ENCODE measurements around the gene PRKCZ.
A peak's percentile ranks its signal among the peaks of the same experiment; 100 is the strongest.
"Not testable (repeated sequence)": the region's sequence is repeated elsewhere in the genome, so short reads cannot be mapped to it uniquely, and the experiment has no call there.

The PRKCZ gene

GRCh38 chr1:2104621-2105427, 54.6 kb downstream of the PRKCZ start:
- DNase-seq = no peak

- DNase-seq = no peak
These were observed 55.7 kb downstream of the PRKCZ start for GRCh38 chr1:2105781-2106524.

- no peak for DNase-seq
These were observed 56.6 kb downstream of the PRKCZ start for GRCh38 chr1:2106659-2107405.

GRCh38 chr1:2107586-2108212, 57.5 kb downstream of the PRKCZ start:
- no peak for DNase-seq

GRCh38 chr1:2108213-2108876, 58.1 kb downstream of the PRKCZ start:
- DNase-seq = peak; percentile 16

- DNase-seq = no peak
These were observed 58.8 kb downstream of the PRKCZ start for GRCh38 chr1:2108877-2109580.

- DNase-seq = no peak
These were observed 59.4 kb downstream of the PRKCZ start for GRCh38 chr1:2109581-2110021.

GRCh38 chr1:2110191-2110737, 60.1 kb downstream of the PRKCZ start:
- no peak for DNase-seq

- DNase-seq = no peak
These were observed 60.8 kb downstream of the PRKCZ start for GRCh38 chr1:2110738-2111673.

- no peak for DNase-seq
These were observed 61.4 kb downstream of the PRKCZ start for GRCh38 chr1:2111674-2112035.

GRCh38 chr1:2112280-2112701, 62.1 kb downstream of the PRKCZ start:
- DNase-seq = no peak

GRCh38 chr1:2113620-2114135, 63.5 kb downstream of the PRKCZ start:
- DNase-seq = no peak

GRCh38 chr1:2114635-2115007, 64.4 kb downstream of the PRKCZ start:
- not testable (repeated sequence) for DNase-seq

- no peak for DNase-seq
These were observed 64.9 kb downstream of the PRKCZ start for GRCh38 chr1:2115008-2115641.

GRCh38 chr1:2115702-2116341, 65.6 kb downstream of the PRKCZ start:
- no peak for DNase-seq

- DNase-seq = no peak
These were observed 69.7 kb downstream of the PRKCZ start for GRCh38 chr1:2119886-2120285.

GRCh38 chr1:2121101-2121691, 71.0 kb downstream of the PRKCZ start:
- no peak for DNase-seq

GRCh38 chr1:2121794-2122193, 71.6 kb downstream of the PRKCZ start:
- not testable (repeated sequence) for DNase-seq
